K562 (cell line): ENCODE data around the gene SBK1. TPM values are rescaled to one million over a fixed set of nuclear protein-coding genes. Genes with fewer than 3 reads are reported as not detected.

ENCODE experiments used
- BHLHE40 ChIP-seq: IDR thresholded peaks from 2 replicates; pipeline ENCODE4 v1.6.1; 2011; ENCODE audit warnings: low read length, improper control_type of control experiment
- CBX3 ChIP-seq, 2 experiments: IDR thresholded peaks; 1 replicate in 1 of 2; 2 replicates in 1 of 2; pipeline ENCODE4 v1.6.1; 2012; ENCODE audit warnings: inconsistent platforms in 2 of 2, low read length in 2 of 2, borderline replicate concordance in 1 of 2, control low read depth in 1 of 2
- CREM ChIP-seq: IDR thresholded peaks from 2 replicates; pipeline ENCODE4 v1.6.1; 2014; ENCODE audit warnings: antibody characterized with exemption, low read depth
- E2F4 ChIP-seq: sonication (generic); formaldehyde crosslinking; IDR thresholded peaks from 2 replicates; pipeline ENCODE4 v1.8.0; 2022; ENCODE audit warnings: mild to moderate bottlenecking, low read depth, missing genetic modification reagents
- ETS1 ChIP-seq: conservative IDR thresholded peaks from 2 replicates; pipeline ENCODE4 v1.6.1; 2011; ENCODE audit warnings: low read depth, mild to moderate bottlenecking, low read length; ENCODE audit not compliant: control insufficient read depth
- HDAC2 ChIP-seq: fragments of 450-650 bp; IDR thresholded peaks from 2 replicates; pipeline ENCODE4 v1.6.1; 2016; ENCODE audit warnings: mild to moderate bottlenecking
- MLX ChIP-seq, 2 experiments: fragments of 450-650 bp in 1 of 2; sonication (generic) in 1 of 2; formaldehyde crosslinking; conservative IDR thresholded peaks; 2 replicates each; pipeline versions ENCODE4 v1.4.0 to v1.8.1; 2020 to 2022; ENCODE audit warnings: mild to moderate bottlenecking in 1 of 2, missing genetic modification reagents in 1 of 2
- MYC ChIP-seq, 2 experiments: fragments of 250-450 bp in 1 of 2; sonication (Bioruptor Pico) in 1 of 2; IDR thresholded peaks; 2 replicates each; pipeline versions ENCODE4 v1.5.1 to v1.6.1; 2012 to 2021; ENCODE audit warnings: low read depth in 2 of 2, borderline replicate concordance in 1 of 2, improper control_type of control experiment in 1 of 2, low read length in 1 of 2, mild to moderate bottlenecking in 1 of 2, moderate library complexity in 1 of 2
- PKNOX1 ChIP-seq: fragments of 450-650 bp; IDR thresholded peaks from 2 replicates; pipeline ENCODE4 v1.6.1; 2016
- SAFB ChIP-seq: fragments of 200-400 bp; formaldehyde crosslinking; IDR thresholded peaks from 2 replicates; pipeline ENCODE4 v1.6.1; 2017; ENCODE audit warnings: low read depth, low read length, borderline replicate concordance
- SAP30 ChIP-seq: fragments of 200-600 bp; sonication (generic); IDR thresholded peaks from 2 replicates; pipeline ENCODE4 v1.6.1; 2012; ENCODE audit warnings: borderline replicate concordance, low read depth, mild to moderate bottlenecking, moderate library complexity, low read length, control low read depth, inconsistent platforms; ENCODE audit not compliant: insufficient read depth, poor library complexity, severe bottlenecking
- USF2 ChIP-seq: sonication (generic); formaldehyde crosslinking; IDR thresholded peaks from 2 replicates; pipeline ENCODE4 v1.5.0; 2020; ENCODE audit warnings: missing genetic modification reagents
- XRCC3 ChIP-seq: fragments of 450-650 bp; IDR thresholded peaks from 2 replicates; pipeline ENCODE4 v1.6.1; 2017; ENCODE audit warnings: mild to moderate bottlenecking, moderate library complexity
- ZNF277 ChIP-seq: fragments of 250-450 bp; sonication (Bioruptor Pico); IDR thresholded peaks from 2 replicates; pipeline ENCODE4 v1.8.0; 2022; ENCODE audit warnings: inconsistent platforms, mild to moderate bottlenecking, moderate library complexity, borderline replicate concordance
- polyA plus RNA-seq, 8 experiments: library from polyadenylated mRNA; depleted of rRNA in 4 of 8; stranded (reverse) in 5 of 8; unstranded in 3 of 8; fragments of >200 nt; fragmentation: Nextera tagmentation in 2 of 8; fragmentation: Illumina TruSeq in 1 of 8; extraction: Ambion mirVana in 2 of 8; extraction: Trizol in 1 of 8; gene quantifications; 2 replicates each; pipeline versions ENCODE4 v1.2.1 to v1.2.3, GENCODE V29; 2011 to 2014; ENCODE audit warnings: inconsistent platforms in 1 of 8, missing spikeins in 1 of 8
- total RNA-seq, 7 experiments: library from RNA; depleted of rRNA in 6 of 7; stranded (reverse); fragments of >200 nt in 6 of 7; fragmentation: Illumina TruSeq in 2 of 7; extraction: Trizol in 2 of 7; gene quantifications; 2 replicates each; pipeline versions ENCODE4 v1.2.1 to v1.2.3, GENCODE V29; 2011 to 2021; ENCODE audit warnings: low replicate concordance in 1 of 7
- TF ChIP-seq, protein P1 (sequence below), 3 experiments: fragments of 200-800 bp in 1 of 3; fragments of 250-450 bp in 1 of 3; fragments of 450-650 bp in 1 of 3; sonication (Bioruptor Pico) in 1 of 3; sonication (Bioruptor generic) in 1 of 3; formaldehyde crosslinking in 1 of 3; IDR thresholded peaks; 2 replicates each; pipeline versions ENCODE4 v1.6.1 to v1.8.0; 2016 to 2022; ENCODE audit warnings: mild to moderate bottlenecking in 2 of 3, missing genetic modification characterization in 2 of 3, missing compliant biosample characterization in 1 of 3, moderate library complexity in 1 of 3

Gene SBK1
- total and polyA plus RNA-seq, 9 of the 15 experiments (the other 6 are each of a cell fraction or from before 2014, with no cell fraction given) = 0.01 to 0.07 (median 0.03) TPM; not detected in 6

DNA sequence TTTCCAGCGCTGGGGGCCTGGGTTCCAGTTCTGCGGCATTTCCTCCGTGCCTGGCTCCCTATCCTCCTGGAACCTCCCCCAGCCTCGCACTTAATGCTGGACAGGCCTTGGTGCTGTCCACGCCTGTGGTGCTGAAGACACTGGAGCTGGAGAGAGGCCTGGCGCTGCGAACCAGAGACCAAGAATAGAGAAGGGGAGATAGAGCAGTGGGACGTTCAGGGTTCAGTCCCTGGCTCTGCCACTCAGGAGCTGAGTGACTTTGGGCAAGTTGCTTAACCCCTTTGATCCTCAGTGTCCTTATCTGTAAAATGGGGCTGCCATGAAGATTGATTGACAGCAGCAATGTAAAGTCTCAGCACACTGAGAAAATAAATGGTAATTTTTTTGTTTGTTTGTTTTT, 11.9 kb downstream of the SBK1 start (continued):
- TF ChIP-seq ETS1 (no peak; the same call in 1 of the 2 replicates), SAFB (no peak), SAP30 (peak; percentile 39), CBX3 (IDR thresholded peaks at IDR 0.05; ENCODE audit: borderline replicate concordance in 1 of 2, low read length in 2 of 2) (peak in 1 of 2 experiments; percentile 63; a peak in 1 of 3 replicates), PKNOX1 (peak; percentile 78), CREM (peak; percentile 48; the same call in 1 of the 2 replicates), BHLHE40 (no peak), HDAC2 (peak; percentile 69; the same call in 1 of the 2 replicates), XRCC3 (no peak), MYC (IDR thresholded peaks at IDR 0.05; ENCODE audit: low read depth, low read length) (0 out of 2 replicates have a peak, but pooled peaks have one; percentile 16), MYC (CRISPR knock-in tag; IDR thresholded peaks at IDR 0.05; ENCODE audit: borderline replicate concordance, low read depth) (no peak), E2F4 (CRISPR knock-in tag) (peak; percentile 83), ZNF277 (CRISPR knock-in tag) (no peak), MLX (CRISPR knock-in tag; conservative IDR thresholded peaks at IDR 0.05) (peak in 1 of 2 experiments; percentile 67; a peak in 1 of 4 replicates), USF2 (CRISPR knock-in tag) (peak; percentile 53)
- TF ChIP-seq, protein P1, sequence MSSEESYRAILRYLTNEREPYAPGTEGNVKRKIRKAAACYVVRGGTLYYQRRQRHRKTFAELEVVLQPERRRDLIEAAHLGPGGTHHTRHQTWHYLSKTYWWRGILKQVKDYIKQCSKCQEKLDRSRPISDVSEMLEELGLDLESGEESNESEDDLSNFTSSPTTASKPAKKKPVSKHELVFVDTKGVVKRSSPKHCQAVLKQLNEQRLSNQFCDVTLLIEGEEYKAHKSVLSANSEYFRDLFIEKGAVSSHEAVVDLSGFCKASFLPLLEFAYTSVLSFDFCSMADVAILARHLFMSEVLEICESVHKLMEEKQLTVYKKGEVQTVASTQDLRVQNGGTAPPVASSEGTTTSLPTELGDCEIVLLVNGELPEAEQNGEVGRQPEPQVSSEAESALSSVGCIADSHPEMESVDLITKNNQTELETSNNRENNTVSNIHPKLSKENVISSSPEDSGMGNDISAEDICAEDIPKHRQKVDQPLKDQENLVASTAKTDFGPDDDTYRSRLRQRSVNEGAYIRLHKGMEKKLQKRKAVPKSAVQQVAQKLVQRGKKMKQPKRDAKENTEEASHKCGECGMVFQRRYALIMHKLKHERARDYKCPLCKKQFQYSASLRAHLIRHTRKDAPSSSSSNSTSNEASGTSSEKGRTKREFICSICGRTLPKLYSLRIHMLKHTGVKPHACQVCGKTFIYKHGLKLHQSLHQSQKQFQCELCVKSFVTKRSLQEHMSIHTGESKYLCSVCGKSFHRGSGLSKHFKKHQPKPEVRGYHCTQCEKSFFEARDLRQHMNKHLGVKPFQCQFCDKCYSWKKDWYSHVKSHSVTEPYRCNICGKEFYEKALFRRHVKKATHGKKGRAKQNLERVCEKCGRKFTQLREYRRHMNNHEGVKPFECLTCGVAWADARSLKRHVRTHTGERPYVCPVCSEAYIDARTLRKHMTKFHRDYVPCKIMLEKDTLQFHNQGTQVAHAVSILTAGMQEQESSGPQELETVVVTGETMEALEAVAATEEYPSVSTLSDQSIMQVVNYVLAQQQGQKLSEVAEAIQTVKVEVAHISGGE (CRISPR knock-in tag; IDR thresholded peaks at IDR 0.05) = 0 out of 6 replicates have a peak, but pooled peaks of 1 of the 3 experiments have one; percentile 21
